K562 (cell line): ENCODE results near the gene RAB13. TPM values are rescaled to one million over a fixed set of nuclear protein-coding genes. Genes with fewer than 3 reads are reported as not detected.

Source experiments
- ATAC-seq: fragments of 200-7000 bp; cut with Tn5 transposase; 3 replicates; pipeline ENCODE4 v1.9.1; 2020; ENCODE audit warnings: moderate library complexity
- BruUV-seq: library from RNA; stranded (reverse); fragments of 400-500 nt; replicated peaks from 2 replicates; lab custom pipeline; 2021; lab: Mats Ljungman, UMichigan
- CTCF ChIA-PET: fragments of 300-600 bp; formaldehyde crosslinking; extraction: SDS; loops from one replicate; lab custom pipeline; 2021; ENCODE audit warnings: low intra/inter-chr PET ratio; lab: Yijun Ruan, JAX
- POLR2A ChIA-PET: fragments of 300-600, 350-650 bp; sonication (Branson Sonifier 250); formaldehyde crosslinking; extraction: SDS; loops from one replicate; lab custom pipeline; 2021; ENCODE audit warnings: antibody characterized with exemption, inconsistent platforms; lab: Yijun Ruan, JAX
- DNase-seq, 4 experiments: peaks; one replicate each; pipeline versions ENCODE4 v3.0.0 to v3.0.0-alpha.2; 2011 to 2018; ENCODE audit warnings: low spot score in 3 of 4, mixed read lengths in 3 of 4; ENCODE audit errors: extremely low read depth in 1 of 4
- FAIRE-seq: peaks from 2 replicates; lab custom pipeline; 2011; peaks lifted over from hg19 to GRCh38; lab: Jason Lieb, UNC
- H2AFZ ChIP-seq: 2 replicates; pipeline ENCODE4 v1.6.0; 2011; ENCODE audit warnings: low read depth, low read length, control low read depth, inconsistent platforms
- H3K27ac ChIP-seq: fragments of 200-600 bp; 3 replicates; pipeline ENCODE4 v1.8.0; 2011; ENCODE audit warnings: low read depth, mild to moderate bottlenecking, control low read depth, inconsistent platforms, low read length, moderate library complexity, mixed read lengths; ENCODE audit errors: extremely low read depth
- H3K27me3 ChIP-seq, 2 experiments: fragments of 300-600 bp in 1 of 2; 2 replicates in 1 of 2; 3 replicates in 1 of 2; pipeline versions ENCODE4 v1.6.0 to v1.8.0; 2011; ENCODE audit warnings: inconsistent platforms in 2 of 2, low read length in 2 of 2, mild to moderate bottlenecking in 1 of 2, mixed read lengths in 1 of 2, moderate library complexity in 1 of 2; ENCODE audit not compliant: control insufficient read depth in 2 of 2, insufficient read depth in 2 of 2
- H3K36me3 ChIP-seq: fragments of 300-600 bp; 3 replicates; pipeline ENCODE4 v1.8.0; 2011; ENCODE audit warnings: mild to moderate bottlenecking, low read length, inconsistent platforms; ENCODE audit not compliant: control insufficient read depth, insufficient read depth
- H3K4me1 ChIP-seq, 2 experiments: fragments of 200-600 bp in 1 of 2; replicated peaks in 1 of 2; 2 replicates in 1 of 2; 3 replicates in 1 of 2; pipeline versions ENCODE4 v1.5.1 to v1.8.0; 2011; ENCODE audit warnings: inconsistent platforms in 2 of 2, low read length in 2 of 2, mild to moderate bottlenecking in 1 of 2, mixed read lengths in 1 of 2, moderate library complexity in 1 of 2; ENCODE audit not compliant: control insufficient read depth in 2 of 2, insufficient read depth in 2 of 2
- H3K4me2 ChIP-seq: 2 replicates; pipeline ENCODE4 v1.6.1; 2011; ENCODE audit warnings: low read length, control low read depth, inconsistent platforms, mixed read lengths; ENCODE audit not compliant: insufficient read depth
- H3K4me3 ChIP-seq: fragments of 200-600 bp; sonication (generic), shearing (Covaris generic); 2 replicates; pipeline ENCODE4 v1.5.1; 2016; ENCODE audit warnings: control low read depth, inconsistent platforms
- H3K79me2 ChIP-seq: fragments of 200-600 bp; 3 replicates; pipeline ENCODE4 v1.8.0; 2011; ENCODE audit warnings: low read length, inconsistent platforms; ENCODE audit not compliant: control insufficient read depth, insufficient read depth
- H3K9ac ChIP-seq, 2 experiments: 2 replicates each; pipeline versions ENCODE4 v1.6.0 to v1.6.1; 2011; ENCODE audit warnings: low read depth in 2 of 2, low read length in 2 of 2, control low read depth in 1 of 2, inconsistent platforms in 1 of 2, mild to moderate bottlenecking in 1 of 2, mixed read lengths in 1 of 2; ENCODE audit not compliant: insufficient read depth in 1 of 2
- H3K9me1 ChIP-seq: one replicate; pipeline ENCODE4 v1.6.0; 2011; ENCODE audit warnings: inconsistent platforms, mild to moderate bottlenecking, low read length, moderate library complexity; ENCODE audit not compliant: control insufficient read depth, insufficient read depth
- H3K9me3 ChIP-seq: replicated peaks from 2 replicates; pipeline ENCODE4 v1.5.1; 2011; ENCODE audit warnings: low read depth, low read length, inconsistent platforms; ENCODE audit not compliant: control insufficient read depth, insufficient read depth
- H4K20me1 ChIP-seq: replicated peaks from 2 replicates; pipeline ENCODE4 v1.6.1; 2011; ENCODE audit warnings: low read length, inconsistent platforms, mixed read lengths; ENCODE audit not compliant: control insufficient read depth, insufficient read depth
- CBX5 ChIP-seq: IDR thresholded peaks from 2 replicates; pipeline ENCODE4 v1.6.1; 2014; ENCODE audit warnings: low read depth, borderline replicate concordance
- CHD1 ChIP-seq: fragments of 200-600 bp; sonication (generic); IDR thresholded peaks from one replicate; pipeline ENCODE4 v1.6.1; 2012; ENCODE audit warnings: mild to moderate bottlenecking, moderate library complexity, low read length, inconsistent platforms
- CREB3L1 ChIP-seq: fragments of 450-650 bp; IDR thresholded peaks from 2 replicates; pipeline ENCODE4 v1.6.1; 2014; ENCODE audit warnings: low read depth, mild to moderate bottlenecking, moderate library complexity, borderline replicate concordance
- ELF1 ChIP-seq: fragments of 200-800 bp; sonication (Bioruptor generic); IDR thresholded peaks from 2 replicates; pipeline ENCODE4 v1.6.1; 2016; ENCODE audit warnings: missing genetic modification characterization, missing compliant biosample characterization
- FOXK1 ChIP-seq: sonication (generic); formaldehyde crosslinking; IDR thresholded peaks from 2 replicates; pipeline ENCODE4 v1.8.0; 2022; ENCODE audit warnings: missing genetic modification reagents, mild to moderate bottlenecking, borderline replicate concordance
- HDGF ChIP-seq: fragments of 450-650 bp; IDR thresholded peaks from 2 replicates; pipeline ENCODE4 v1.6.1; 2016
- KHSRP ChIP-seq: fragments of 450-650 bp; IDR thresholded peaks from 2 replicates; pipeline ENCODE4 v1.6.1; 2017
- MXI1 ChIP-seq: IDR thresholded peaks from 2 replicates; pipeline ENCODE4 v1.6.1; 2011; ENCODE audit warnings: low read depth, mild to moderate bottlenecking, improper control_type of control experiment, low read length
- PCBP2 ChIP-seq: fragments of 200-400 bp; formaldehyde crosslinking; IDR thresholded peaks from 2 replicates; pipeline ENCODE4 v1.6.1; 2018; ENCODE audit warnings: low read length, low read depth, mild to moderate bottlenecking, moderate library complexity; ENCODE audit not compliant: poor library complexity, severe bottlenecking
- PTRF ChIP-seq: fragments of 450-650 bp; IDR thresholded peaks from 2 replicates; pipeline ENCODE4 v1.6.1; 2016; ENCODE audit warnings: mild to moderate bottlenecking, missing genetic modification characterization, missing compliant biosample characterization
- SNAPC5 ChIP-seq: fragments of 250-450 bp; sonication (Bioruptor Pico); IDR thresholded peaks from 2 replicates; pipeline ENCODE4 v1.8.0; 2021; ENCODE audit warnings: moderate library complexity, mild to moderate bottlenecking, inconsistent platforms
- TAF7 ChIP-seq: fragments of 450-650 bp; IDR thresholded peaks from 2 replicates; pipeline ENCODE4 v1.6.1; 2016; ENCODE audit warnings: missing genetic modification characterization, missing compliant biosample characterization
- XRCC5 ChIP-seq: fragments of 200-400 bp; formaldehyde crosslinking; IDR thresholded peaks from 2 replicates; pipeline ENCODE4 v1.6.1; 2017; ENCODE audit warnings: low read depth, mild to moderate bottlenecking, low read length
- ZHX1 ChIP-seq: fragments of 150-350 bp; conservative IDR thresholded peaks from 2 replicates; pipeline ENCODE4 v1.6.1; 2014; ENCODE audit warnings: low read length
- ZNF184 ChIP-seq: sonication (generic); formaldehyde crosslinking; IDR thresholded peaks from 2 replicates; pipeline ENCODE4 v1.5.0; 2020; ENCODE audit warnings: missing genetic modification reagents
- ZNF639 ChIP-seq, 2 experiments: fragments of 200-800 bp in 1 of 2; sonication (Bioruptor generic) in 1 of 2; sonication (generic) in 1 of 2; formaldehyde crosslinking in 1 of 2; IDR thresholded peaks in 1 of 2; conservative IDR thresholded peaks in 1 of 2; 2 replicates each; pipeline versions ENCODE4 v1.5.0 to v1.6.1; 2016 to 2020; ENCODE audit warnings: missing compliant biosample characterization in 1 of 2, missing genetic modification characterization in 1 of 2, missing genetic modification reagents in 1 of 2
- WGBS: fragments of 100-300 bp; shearing (Covaris generic); methylation state at CpG from one replicate; pipeline ENCODE4 v1.1.6; 2016; ENCODE audit warnings: low coverage, mixed read lengths; ENCODE audit not compliant: insufficient coverage; ENCODE audit errors: missing lambda C conversion rate; 5-methylcytosine and 5-hydroxymethylcytosine counted together
- in situ Hi-C: fragments of 300-500 bp; cut with MboI; formaldehyde crosslinking; loops from 4 replicates; pipeline ENCODE4 v1.15.0; 2018; ENCODE audit warnings: inconsistent platforms, mixed read lengths
- intact Hi-C: fragments of 100-400 bp; cut with micrococcal nuclease; formaldehyde crosslinking; loops from 2 replicates; pipeline ENCODE4 v1.14.2; 2022
- polyA plus RNA-seq, 8 experiments: library from polyadenylated mRNA; depleted of rRNA in 4 of 8; stranded (reverse) in 5 of 8; unstranded in 3 of 8; fragments of >200 nt; fragmentation: Nextera tagmentation in 2 of 8; fragmentation: Illumina TruSeq in 1 of 8; extraction: Ambion mirVana in 2 of 8; extraction: Trizol in 1 of 8; gene quantifications; 2 replicates each; pipeline versions ENCODE4 v1.2.1 to v1.2.3, GENCODE V29; 2011 to 2014; ENCODE audit warnings: inconsistent platforms in 1 of 8, missing spikeins in 1 of 8
- total RNA-seq, 7 experiments: library from RNA; depleted of rRNA in 6 of 7; stranded (reverse); fragments of >200 nt in 6 of 7; fragmentation: Illumina TruSeq in 2 of 7; extraction: Trizol in 2 of 7; gene quantifications; 2 replicates each; pipeline versions ENCODE4 v1.2.1 to v1.2.3, GENCODE V29; 2011 to 2021; ENCODE audit warnings: low replicate concordance in 1 of 7

The RAB13 gene
- total and polyA plus RNA-seq, 9 of the 15 experiments (the other 6 are each of a cell fraction or from before 2014, with no cell fraction given), result 22.3 to 100 (median 39.8) TPM

GRCh38 chr1:153968000-153968363 lies 18.2 kb downstream of the RAB13 start:
- WGBS, result 0% methylated on average over 7 of the region's 8 CpGs
- no peak for ATAC-seq
- peak overlapping the region; percentile 82 for H3K27ac ChIP-seq
- in situ Hi-C loops (no loop called here), intact Hi-C loops (loop anchor here (5.0 kb wide), 1 partner anchor 171 kb away; no protein-coding TSS in a partner anchor)
- TF ChIP-seq FOXK1 (CRISPR knock-in tag) (0 out of 2 replicates have a peak, but pooled peaks have one; percentile 2), HDGF (no peak), ZNF639 (CRISPR knock-in tag; conservative IDR thresholded peaks at IDR 0.05 in 1 of 2, IDR thresholded peaks at IDR 0.05 in 1 of 2) (0 out of 4 replicates have a peak, but pooled peaks of 1 of the 2 experiments have one; percentile 16), CBX5 (no peak), MXI1 (no peak), KHSRP (no peak), ZNF184 (CRISPR knock-in tag) (no peak), CHD1 (peak; percentile 51), ELF1 (peak; percentile 32; the same call in 1 of the 2 replicates), PTRF (tag) (no peak), ZHX1 (no peak), XRCC5 (no peak), TAF7 (tag) (no peak), CREB3L1 (0 out of 2 replicates have a peak, but pooled peaks have one; percentile 18), SNAPC5 (CRISPR knock-in tag) (no peak), PCBP2 (no peak)
- POLR2A ChIA-PET, result interaction anchor here (0.5 to 4.8 kb wide), 12 partner anchors 9 to 323 kb away, joined by 3 to 84 read pairs (median 6); partner anchors contain the start of genes CRTC2, DENND4B, JTB and RAB13
- DNase-seq, result no peak
- CTCF ChIA-PET, result no interaction called here
- H4K20me1 ChIP-seq, result no peaks in the 10 kb centered on the region
- H3K36me3 ChIP-seq, result peaks cover 1% of the 10 kb centered on the region; the same call in 2 of the 3 replicates
- peak overlapping the region; percentile 89 for H2AFZ ChIP-seq
- no peak for FAIRE-seq
- H3K9me1 ChIP-seq, result no peaks in the 10 kb centered on the region
- no peaks in the 10 kb centered on the region for H3K9me3 ChIP-seq
- TSS peak; percentile 56 for BruUV-seq
- peak overlapping the region; percentile 51 for H3K4me3 ChIP-seq
- peak overlapping the region; percentile 87 for H3K4me2 ChIP-seq
- no peaks in the 10 kb centered on the region for H3K27me3 ChIP-seq
- peaks cover 39% of the 10 kb centered on the region for H3K79me2 ChIP-seq
- H3K9ac ChIP-seq, result peak overlapping the region; percentile 89 to 99
- peaks cover 7 to 15% of the 10 kb centered on the region in 2 experiments; a peak in 4 of 5 replicates for H3K4me1 ChIP-seq
